GM12865 (cell line): ENCODE results near the gene PPP1CA.
A peak's percentile ranks its signal among the peaks of the same experiment; 100 is the strongest.

ENCODE experiments used
- DNase-seq: peaks from one replicate; pipeline ENCODE4 v3.0.0; 2010; ENCODE audit warnings: low read depth
- H3K4me3 ChIP-seq: 2 replicates; pipeline ENCODE4 v1.5.1; 2011; ENCODE audit warnings: mild to moderate bottlenecking, low read depth, low read length, control low read depth
- CTCF ChIP-seq: IDR thresholded peaks from 2 replicates; pipeline ENCODE4 v1.5.1; 2011; ENCODE audit warnings: low read length, control low read depth, low read depth, inconsistent platforms; ENCODE audit not compliant: insufficient read depth; ENCODE audit errors: missing control alignments

The PPP1CA gene

GRCh38 chr11:67355023-67355793 lies 46.5 kb downstream of the PPP1CA start:
- H3K4me3 ChIP-seq: no peak overlapping the region
- no peak for TF ChIP-seq CTCF
- DNase-seq: no peak

GRCh38 chr11:67354075-67355022 lies 47.3 kb downstream of the PPP1CA start:
- H3K4me3 ChIP-seq: peak overlapping the region; percentile 56
- DNase-seq: no peak
- no peak for TF ChIP-seq CTCF

GRCh38 chr11:67353317-67354074 lies 48.2 kb downstream of the PPP1CA start, which contains the start of gene POLD4:
POLD4 (minus strand) TSS chr11:67353546; CDS start chr11:67353399, 147 bp downstream.
- H3K4me3 ChIP-seq: peak within 1 kb of the TSS; percentile 60
- DNase-seq: peak; percentile 99
- no peak for TF ChIP-seq CTCF

- peak; percentile 84 for DNase-seq
- no peak for TF ChIP-seq CTCF
Measured at GRCh38 chr11:67352546-67353316, 48.9 kb downstream of the PPP1CA start.

GRCh38 chr11:67351275-67352005 lies 50.2 kb downstream of the PPP1CA start:
- H3K4me3 ChIP-seq: peak overlapping the region; percentile 60
- TF ChIP-seq CTCF: peak; percentile 97
- peak; percentile 90 for DNase-seq

More at GRCh38 chr11:67352546-67353316, 48.9 kb downstream of the PPP1CA start:
- peak overlapping the region; percentile 60 for H3K4me3 ChIP-seq
